PC-3 (cell line): ENCODE data around the gene KEAP1. TPM values are rescaled to one million over a fixed set of nuclear protein-coding genes. Genes with fewer than 3 reads are reported as not detected.
"Not testable (repeated sequence)": the region's sequence is repeated elsewhere in the genome, so short reads cannot be mapped to it uniquely, and the experiment has no call there.

Experiments
- ATAC-seq: fragments of 200-7000 bp; cut with Tn5 transposase; 2 replicates; pipeline ENCODE4 v1.9.1; 2020; ENCODE audit warnings: mild to moderate bottlenecking, moderate library complexity
- BruUV-seq: library from RNA; stranded (reverse); fragments of 400-500 nt; replicated peaks from 2 replicates; lab custom pipeline; 2021; lab: Mats Ljungman, UMichigan
- CTCF ChIA-PET: fragments of 300-600 bp; sonication (Branson Sonifier 250); formaldehyde crosslinking; loops from one replicate; lab custom pipeline; 2022; ENCODE audit warnings: antibody characterized with exemption; lab: Charles Lee
- POLR2A ChIA-PET: fragments of 300-600 bp; sonication (Branson Sonifier 250); formaldehyde crosslinking; loops from one replicate; lab custom pipeline; 2022; ENCODE audit warnings: antibody characterized with exemption; ENCODE audit not compliant: unreplicated experiment; lab: Charles Lee
- DNase-seq: peaks from one replicate; pipeline ENCODE4 v3.0.0-alpha.2; 2015
- H2AFZ ChIP-seq: fragments of 300-600 bp; sonication (generic); 2 replicates; pipeline ENCODE4 v1.6.0; 2016; ENCODE audit warnings: antibody characterized with exemption, low read length
- H3F3A ChIP-seq: fragments of 300-600 bp; sonication (generic); one replicate; pipeline ENCODE4 v1.6.0; 2017; ENCODE audit warnings: antibody characterized with exemption, low read length, control low read depth, mild to moderate bottlenecking; ENCODE audit not compliant: unreplicated experiment
- H3K27ac ChIP-seq: fragments of 300-600 bp; sonication (generic); 2 replicates; pipeline ENCODE4 v1.5.1; 2016; ENCODE audit warnings: mild to moderate bottlenecking, low read length
- H3K27me3 ChIP-seq: fragments of 300-600 bp; sonication (generic); 2 replicates; pipeline ENCODE4 v1.6.1; 2016; ENCODE audit warnings: low read length, mixed read lengths
- H3K36me3 ChIP-seq: fragments of 300-600 bp; sonication (generic); 2 replicates; pipeline ENCODE4 v1.6.1; 2016; ENCODE audit warnings: low read depth, mixed run types, low read length, mixed read lengths
- H3K4me1 ChIP-seq: fragments of 300-600 bp; sonication (generic); 2 replicates; pipeline ENCODE4 v1.5.1; 2016; ENCODE audit warnings: low read length; ENCODE audit not compliant: insufficient read depth
- H3K4me2 ChIP-seq: fragments of 300-600 bp; sonication (generic); 2 replicates; pipeline ENCODE4 v1.6.0; 2016; ENCODE audit warnings: low read length
- H3K4me3 ChIP-seq: fragments of 300-600 bp; sonication (generic); 2 replicates; pipeline ENCODE4 v1.5.1; 2016; ENCODE audit warnings: mild to moderate bottlenecking, low read length, mixed read lengths
- H3K79me2 ChIP-seq: fragments of 300-600 bp; sonication (generic); 2 replicates; pipeline ENCODE4 v1.6.1; 2017; ENCODE audit warnings: low read length, mixed read lengths
- H3K9ac ChIP-seq: fragments of 300-600 bp; sonication (generic); 2 replicates; pipeline ENCODE4 v1.6.0; 2016; ENCODE audit warnings: mild to moderate bottlenecking, low read length
- H3K9me2 ChIP-seq: fragments of 300-600 bp; sonication (generic); replicated peaks from 2 replicates; pipeline ENCODE4 v1.6.1; 2016; ENCODE audit warnings: mixed run types, low read length, mixed read lengths
- H3K9me3 ChIP-seq: fragments of 300-600 bp; sonication (generic); 2 replicates; pipeline ENCODE4 v1.6.1; 2016; ENCODE audit warnings: low read length, mixed read lengths
- H4K20me1 ChIP-seq: fragments of 300-600 bp; sonication (generic); 2 replicates; pipeline ENCODE4 v1.6.1; 2016; ENCODE audit warnings: low read length, mixed read lengths
- EZH2 ChIP-seq: fragments of 300-600 bp; sonication (generic); IDR thresholded peaks from one replicate; pipeline ENCODE4 v1.6.1; 2017; ENCODE audit warnings: antibody characterized with exemption, mild to moderate bottlenecking, low read length; ENCODE audit not compliant: unreplicated experiment
- EZH2phosphoT487 ChIP-seq: fragments of 300-600 bp; sonication (generic); IDR thresholded peaks from 2 replicates; pipeline ENCODE4 v1.6.1; 2018; ENCODE audit warnings: mild to moderate bottlenecking, antibody characterized with exemption, low read length, borderline replicate concordance
- intact Hi-C: fragments of 100-400 bp; cut with micrococcal nuclease; formaldehyde crosslinking; loops from 2 replicates; pipeline ENCODE4 v1.9.0; 2023
- total RNA-seq: library from RNA; depleted of rRNA; stranded (reverse); fragments of >200 nt; gene quantifications from 2 replicates; pipeline ENCODE4 v1.2.3, GENCODE V29; 2014
- TF ChIP-seq, protein P1 (sequence below): fragments of 300-600 bp; sonication (generic); conservative IDR thresholded peaks from 2 replicates; pipeline ENCODE4 v1.5.1; 2017; ENCODE audit warnings: antibody characterized with exemption, low read depth, mild to moderate bottlenecking, low read length

The KEAP1 gene
- total RNA-seq, 1 experiment from 2014 or later: 151 TPM

DNA sequence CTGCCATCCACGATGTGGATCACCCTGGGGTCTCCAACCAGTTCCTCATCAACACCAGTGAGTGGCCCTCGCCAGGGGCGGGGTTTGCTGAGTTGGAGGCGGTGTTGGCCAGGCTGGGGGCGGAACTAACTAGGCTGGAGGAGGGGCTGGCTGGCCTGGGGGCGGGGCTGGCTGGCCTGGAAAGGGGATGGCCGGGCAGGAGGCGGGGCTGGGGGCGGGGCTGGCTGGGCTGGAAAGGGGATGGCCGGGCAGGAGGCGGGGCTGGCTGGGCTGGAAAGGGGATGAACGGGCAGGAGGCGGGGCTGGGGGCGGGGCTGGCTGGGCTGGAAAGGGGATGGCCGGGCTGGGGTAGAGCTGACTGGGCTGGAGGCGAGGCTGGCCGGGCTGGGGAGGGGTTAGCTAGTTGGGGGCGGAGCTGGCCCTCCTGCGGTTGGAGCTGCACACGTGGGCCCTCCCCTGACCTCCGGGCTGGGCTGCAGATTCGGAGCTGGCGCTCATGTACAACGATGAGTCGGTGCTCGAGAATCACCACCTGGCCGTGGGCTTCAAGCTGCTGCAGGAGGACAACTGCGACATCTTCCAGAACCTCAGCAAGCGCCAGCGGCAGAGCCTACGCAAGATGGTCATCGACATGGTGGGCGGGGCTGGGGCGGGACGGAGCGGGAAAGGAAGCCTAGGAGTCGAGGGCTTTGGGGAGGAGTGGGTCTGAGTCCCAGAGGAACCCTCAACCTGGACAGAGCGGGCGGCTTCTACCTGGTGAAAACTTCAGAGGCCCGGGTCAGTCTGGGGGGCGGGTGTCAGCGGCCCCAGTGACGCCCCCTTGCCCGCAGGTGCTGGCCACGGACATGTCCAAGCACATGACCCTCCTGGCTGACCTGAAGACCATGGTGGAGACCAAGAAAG is 41.9 kb downstream of the KEAP1 start:
- H3K27me3 ChIP-seq: no peaks in the 10 kb centered on the region
- peak; percentile 100 for ATAC-seq
- H3K36me3 ChIP-seq: no peaks in the 10 kb centered on the region
- H3K4me1 ChIP-seq: 0 out of 2 replicates have a peak, but pooled peaks cover 5% of the 10 kb centered on the region
- peak; percentile 94 for DNase-seq
- no peaks in the 10 kb centered on the region for H3K9me3 ChIP-seq
- CTCF ChIA-PET: interaction anchor here (0.5 to 0.8 kb wide), 6 partner anchors 11 to 357 kb away, joined by 3 to 13 read pairs (median 8); no protein-coding TSS in a partner anchor
- H3K27ac ChIP-seq: no peak overlapping the region
- intact Hi-C loops: no loop called here
- no peak overlapping the region for H3K9ac ChIP-seq
- H3K9me2 ChIP-seq: no peaks in the 10 kb centered on the region
- H3K4me2 ChIP-seq: peak overlapping the region; percentile 74
- BruUV-seq: no TSS peak
- H3F3A ChIP-seq: no peaks in the 10 kb centered on the region
- H3K4me3 ChIP-seq: peak overlapping the region; percentile 47; the same call in 1 of the 2 replicates
- TF ChIP-seq EZH2 (no peak), EZH2phosphoT487 (no peak)
- POLR2A ChIA-PET: interaction anchor here (0.6 to 0.7 kb wide), 3 partner anchors 47 to 886 kb away, joined by 3 to 7 read pairs (median 4); no protein-coding TSS in a partner anchor
- H4K20me1 ChIP-seq: no peaks in the 10 kb centered on the region
- H2AFZ ChIP-seq: peak overlapping the region; percentile 82
- no peaks in the 10 kb centered on the region for H3K79me2 ChIP-seq

DNA sequence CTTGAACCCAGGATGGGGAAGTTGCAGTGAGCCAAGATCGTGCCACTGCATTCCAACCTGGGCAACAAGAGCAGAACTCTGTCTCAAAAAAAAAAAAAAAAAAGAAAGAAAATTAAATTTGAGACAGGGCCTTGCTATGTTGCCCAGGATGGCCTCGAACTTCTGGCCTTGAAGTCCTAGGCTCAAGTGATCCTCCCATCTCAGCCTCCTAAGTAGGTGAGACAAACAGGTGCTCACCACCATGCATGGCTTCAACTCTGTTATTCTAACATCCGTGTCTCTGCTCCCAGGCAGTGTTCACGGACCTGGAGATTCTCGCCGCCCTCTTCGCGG is 42.5 kb downstream of the KEAP1 start:
- no peak overlapping the region for H3K4me3 ChIP-seq
- H3K27ac ChIP-seq: no peak overlapping the region
- H3K36me3 ChIP-seq: no peaks in the 10 kb centered on the region
- H3K9me3 ChIP-seq: no peaks in the 10 kb centered on the region
- H3F3A ChIP-seq: no peaks in the 10 kb centered on the region
- H4K20me1 ChIP-seq: no peaks in the 10 kb centered on the region
- no peak for ATAC-seq
- POLR2A ChIA-PET: no interaction called here
- no peak for TF ChIP-seq EZH2
- TF ChIP-seq, protein P1, sequence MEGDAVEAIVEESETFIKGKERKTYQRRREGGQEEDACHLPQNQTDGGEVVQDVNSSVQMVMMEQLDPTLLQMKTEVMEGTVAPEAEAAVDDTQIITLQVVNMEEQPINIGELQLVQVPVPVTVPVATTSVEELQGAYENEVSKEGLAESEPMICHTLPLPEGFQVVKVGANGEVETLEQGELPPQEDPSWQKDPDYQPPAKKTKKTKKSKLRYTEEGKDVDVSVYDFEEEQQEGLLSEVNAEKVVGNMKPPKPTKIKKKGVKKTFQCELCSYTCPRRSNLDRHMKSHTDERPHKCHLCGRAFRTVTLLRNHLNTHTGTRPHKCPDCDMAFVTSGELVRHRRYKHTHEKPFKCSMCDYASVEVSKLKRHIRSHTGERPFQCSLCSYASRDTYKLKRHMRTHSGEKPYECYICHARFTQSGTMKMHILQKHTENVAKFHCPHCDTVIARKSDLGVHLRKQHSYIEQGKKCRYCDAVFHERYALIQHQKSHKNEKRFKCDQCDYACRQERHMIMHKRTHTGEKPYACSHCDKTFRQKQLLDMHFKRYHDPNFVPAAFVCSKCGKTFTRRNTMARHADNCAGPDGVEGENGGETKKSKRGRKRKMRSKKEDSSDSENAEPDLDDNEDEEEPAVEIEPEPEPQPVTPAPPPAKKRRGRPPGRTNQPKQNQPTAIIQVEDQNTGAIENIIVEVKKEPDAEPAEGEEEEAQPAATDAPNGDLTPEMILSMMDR: no peak
- no peak for TF ChIP-seq EZH2phosphoT487
- no TSS peak for BruUV-seq
- no peak overlapping the region for H2AFZ ChIP-seq
- no peaks in the 10 kb centered on the region for H3K27me3 ChIP-seq
- intact Hi-C loops: no loop called here
- DNase-seq: no peak
- CTCF ChIA-PET: interaction anchor here (0.5 kb wide), 1 partner anchor 20 kb away, joined by 13 read pairs; no protein-coding TSS in a partner anchor
- H3K4me2 ChIP-seq: no peak overlapping the region
- H3K79me2 ChIP-seq: no peaks in the 10 kb centered on the region
- H3K4me1 ChIP-seq: 0 out of 2 replicates have a peak, but pooled peaks cover 5% of the 10 kb centered on the region
- H3K9me2 ChIP-seq: no peaks in the 10 kb centered on the region
- no peak overlapping the region for H3K9ac ChIP-seq

DNA sequence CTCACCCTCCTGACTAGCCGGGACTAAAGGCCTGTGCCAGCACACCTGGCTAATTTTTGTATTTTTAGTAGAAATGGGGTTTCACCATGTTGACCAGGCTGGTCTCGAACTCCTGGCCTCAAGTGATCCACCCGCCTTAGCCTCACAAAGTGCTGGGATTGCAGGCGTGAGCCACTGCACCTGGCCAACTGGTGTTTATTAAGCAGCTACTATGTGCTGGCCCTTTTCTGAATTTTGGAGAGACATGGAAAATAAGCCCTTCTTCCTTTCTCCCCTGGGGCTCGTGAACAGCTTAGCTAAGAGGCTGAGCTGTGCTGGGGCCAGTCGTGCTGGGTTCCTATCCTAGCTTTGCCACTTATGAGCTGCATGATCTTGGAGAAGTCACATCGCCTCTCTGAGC is 44.4 kb downstream of the KEAP1 start:
- DNase-seq, H3K27ac ChIP-seq, CTCF ChIA-PET, H3K9ac ChIP-seq, H3F3A ChIP-seq, H3K9me2 ChIP-seq, H3K4me1 ChIP-seq, H3K4me3 ChIP-seq, ATAC-seq, H3K9me3 ChIP-seq, H3K79me2 ChIP-seq, H3K4me2 ChIP-seq, H3K27me3 ChIP-seq, intact Hi-C loops, BruUV-seq, H2AFZ ChIP-seq, H4K20me1 ChIP-seq, POLR2A ChIA-PET, H3K36me3 ChIP-seq: not testable (repeated sequence)
